ENCODE data around the gene FGFR3.
A peak's percentile ranks its signal among the peaks of the same experiment; 100 is the strongest.

FGFR3 gene

GRCh38 chr4:1792832-1793495, at the start of gene FGFR3:
Gene FGFR3 (plus strand): TSS chr4:1793293. CDS start chr4:1793935, 642 bp downstream.
- DNase-seq (ENCODE audit: low spot score): no peak

GRCh38 chr4:1743551-1743950, 49.5 kb upstream of the FGFR3 start:
- no peak for DNase-seq (ENCODE audit: low spot score)

GRCh38 chr4:1743975-1744374, 49.1 kb upstream of the FGFR3 start:
- DNase-seq (ENCODE audit: low spot score): no peak

GRCh38 chr4:1744552-1744951, 48.5 kb upstream of the FGFR3 start:
- DNase-seq (ENCODE audit: low spot score): no peak

- DNase-seq (ENCODE audit: low spot score): no peak
Observed at GRCh38 chr4:1745165-1745564, 47.9 kb upstream of the FGFR3 start.

- no peak for DNase-seq (ENCODE audit: low spot score)
Observed at GRCh38 chr4:1745697-1746096, 47.4 kb upstream of the FGFR3 start.

GRCh38 chr4:1746265-1746691, 46.8 kb upstream of the FGFR3 start:
- DNase-seq (ENCODE audit: low spot score): peak; percentile 63

GRCh38 chr4:1746919-1747602, 46.0 kb upstream of the FGFR3 start:
- no peak for DNase-seq (ENCODE audit: low spot score)

GRCh38 chr4:1747603-1747967, 45.5 kb upstream of the FGFR3 start:
- DNase-seq (ENCODE audit: low spot score): no peak

- DNase-seq (ENCODE audit: low spot score): peak; percentile 70
Observed at GRCh38 chr4:1748465-1748995, 44.6 kb upstream of the FGFR3 start.

GRCh38 chr4:1749370-1749769, 43.7 kb upstream of the FGFR3 start:
- no peak for DNase-seq (ENCODE audit: low spot score)

- DNase-seq (ENCODE audit: low spot score): no peak
Observed at GRCh38 chr4:1749826-1750225, 43.3 kb upstream of the FGFR3 start.

- DNase-seq (ENCODE audit: low spot score): no peak
Observed at GRCh38 chr4:1750381-1751154, 42.5 kb upstream of the FGFR3 start.

GRCh38 chr4:1751155-1751918, 41.8 kb upstream of the FGFR3 start:
- no peak for DNase-seq (ENCODE audit: low spot score)

- DNase-seq (ENCODE audit: low spot score): no peak
Observed at GRCh38 chr4:1751919-1752283, 41.2 kb upstream of the FGFR3 start.

GRCh38 chr4:1752284-1753041, 40.6 kb upstream of the FGFR3 start:
- DNase-seq (ENCODE audit: low spot score): no peak

GRCh38 chr4:1753294-1753696, 39.8 kb upstream of the FGFR3 start:
- no peak for DNase-seq (ENCODE audit: low spot score)

GRCh38 chr4:1753697-1754311, 39.3 kb upstream of the FGFR3 start:
- DNase-seq (ENCODE audit: low spot score): no peak

GRCh38 chr4:1754336-1754735, 38.8 kb upstream of the FGFR3 start:
- no peak for DNase-seq (ENCODE audit: low spot score)

GRCh38 chr4:1755297-1755696, 37.8 kb upstream of the FGFR3 start:
- DNase-seq (ENCODE audit: low spot score): no peak

- no peak for DNase-seq (ENCODE audit: low spot score)
Observed at GRCh38 chr4:1756079-1756478, 37.0 kb upstream of the FGFR3 start.

All from CD4-positive, alpha-beta T cell treated with Interleukin-6 at 100 ng/mL for 8 hours (primary cell).